HG02759 (cell line): ENCODE data around the gene HBS1L.
"Not testable (repeated sequence)": the region's sequence is repeated elsewhere in the genome, so short reads cannot be mapped to it uniquely, and the experiment has no call there.

Experiments used
- ATAC-seq: cut with Tn5 transposase; IDR thresholded peaks from one replicate; pipeline ENCODE4 v1.9.1; 2021; ENCODE audit warnings: mild to moderate bottlenecking, moderate library complexity; ENCODE audit not compliant: unreplicated experiment

The HBS1L gene

DNA sequence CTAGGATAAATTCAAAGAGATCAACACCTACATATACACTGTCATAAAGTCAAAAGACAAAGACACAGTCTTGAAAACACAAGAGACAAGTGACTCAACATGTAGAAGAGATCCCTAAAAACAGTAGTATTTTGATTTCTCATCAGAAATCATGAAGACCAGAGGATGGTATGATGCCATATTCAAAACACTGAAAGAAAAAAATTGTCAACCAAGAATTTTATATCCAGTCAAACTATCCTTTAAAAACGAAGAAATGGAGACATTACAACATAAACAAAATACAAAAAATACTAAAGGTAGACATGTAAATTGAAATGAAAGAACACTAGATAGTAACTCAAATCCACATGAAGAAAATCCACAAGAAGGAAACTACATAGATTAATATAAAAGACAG, 27.3 kb upstream of the HBS1L start:
- no peak for ATAC-seq

DNA sequence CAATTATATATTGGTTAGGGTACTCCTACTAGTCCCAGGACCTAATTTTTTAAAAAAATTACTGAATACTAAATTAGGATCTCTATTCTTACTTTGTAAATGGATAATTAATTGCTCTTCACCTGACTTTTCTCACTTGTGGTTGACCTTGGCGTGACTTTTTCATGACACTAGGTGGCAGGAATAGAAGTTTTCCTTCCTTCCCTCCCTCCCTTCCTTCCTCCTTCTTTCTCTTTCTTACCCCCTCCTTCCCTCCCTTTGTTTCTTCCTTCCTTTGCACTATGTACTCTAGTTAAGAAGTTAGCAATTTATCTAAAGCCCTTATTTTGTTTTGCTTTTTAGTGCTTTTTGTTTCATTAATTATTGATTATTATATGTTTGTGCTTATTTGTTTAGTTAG, 20.4 kb upstream of the HBS1L start:
- no peak for ATAC-seq

DNA sequence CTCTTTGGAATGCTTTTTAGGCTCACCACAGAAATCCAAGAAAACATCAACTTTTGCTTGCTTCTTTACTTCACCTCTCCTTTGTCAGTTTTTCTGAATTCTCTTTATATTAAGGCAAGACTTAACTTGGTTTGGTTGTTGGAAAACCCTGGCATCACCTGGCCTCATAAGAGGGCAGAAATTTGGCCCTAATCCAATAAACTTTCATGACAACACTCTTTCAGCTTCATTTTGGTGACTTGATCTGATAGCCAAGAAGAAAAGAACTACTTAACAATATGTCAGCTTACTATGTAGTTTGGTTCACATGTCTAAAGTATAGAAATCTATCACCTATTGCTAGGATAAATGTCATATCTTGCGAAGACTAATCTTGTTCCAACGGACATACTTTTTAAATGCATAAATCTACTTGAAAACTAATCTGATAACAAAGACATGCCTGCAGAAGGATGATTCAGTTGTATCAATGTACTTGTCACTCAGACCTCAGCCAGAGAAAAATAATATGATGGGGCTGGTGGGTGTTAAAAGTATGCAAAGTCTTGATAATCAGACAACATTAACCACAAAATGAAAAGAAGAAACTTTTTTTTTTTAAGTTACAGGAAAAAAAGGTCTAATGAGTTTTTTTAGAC, 19.3 kb upstream of the HBS1L start:
- no peak for ATAC-seq

DNA sequence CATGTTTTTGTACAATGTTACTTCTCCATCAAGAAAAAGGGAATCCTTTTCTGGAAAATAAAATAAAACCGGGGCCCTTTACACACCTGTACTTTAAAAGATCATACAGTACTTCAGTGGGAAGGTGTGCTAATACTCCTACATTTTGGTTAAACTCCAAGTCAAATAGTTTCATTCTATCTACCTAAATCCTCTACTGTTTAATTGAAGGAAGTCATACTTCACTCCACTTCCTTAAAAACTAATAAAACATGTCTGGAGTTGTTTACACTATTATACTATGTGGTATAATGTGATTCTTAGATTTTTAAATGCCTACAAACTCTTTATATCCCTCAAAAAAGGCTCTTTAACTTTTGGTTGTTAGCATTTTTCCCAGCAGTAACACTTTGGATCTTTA, 18.6 kb upstream of the HBS1L start:
- no peak for ATAC-seq

DNA sequence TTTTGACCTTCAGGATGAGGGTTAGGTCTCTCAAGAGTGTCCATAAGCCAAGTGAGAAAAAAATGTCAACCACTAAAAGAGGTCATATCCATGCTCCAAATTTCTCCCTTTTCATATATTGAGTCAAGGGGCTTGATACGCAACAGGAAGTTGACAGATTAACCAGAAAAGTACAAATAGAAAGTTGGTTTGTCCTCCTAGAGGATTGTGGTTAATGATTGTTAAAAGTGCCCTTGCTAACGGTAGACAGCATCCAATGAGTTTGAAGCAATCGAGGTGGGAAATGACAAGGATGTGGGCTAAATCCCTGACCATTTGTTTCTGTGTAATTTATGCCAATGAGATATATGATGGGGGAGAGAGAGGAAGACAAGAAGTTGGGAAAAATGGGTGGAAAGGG, 18.1 kb upstream of the HBS1L start:
- ATAC-seq = no peak

DNA sequence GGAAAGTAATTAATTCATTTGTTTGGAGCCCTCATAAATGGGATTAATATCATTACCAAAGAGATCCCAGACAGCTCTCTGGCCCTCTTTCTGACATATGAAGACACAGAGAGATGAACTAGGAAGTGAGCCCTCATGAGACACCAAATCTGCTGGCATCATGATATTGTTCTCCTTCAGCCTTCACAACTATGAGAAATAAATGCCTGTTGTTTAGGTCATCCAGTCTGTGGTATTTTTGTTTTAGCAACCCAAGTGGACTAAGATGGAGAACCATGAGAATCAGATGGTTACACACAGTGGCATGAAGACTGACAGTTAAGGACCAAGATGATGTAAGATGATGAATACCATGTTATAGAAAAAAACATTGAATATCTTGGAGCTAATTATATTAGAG, 16.9 kb upstream of the HBS1L start:
- ATAC-seq = no peak

DNA sequence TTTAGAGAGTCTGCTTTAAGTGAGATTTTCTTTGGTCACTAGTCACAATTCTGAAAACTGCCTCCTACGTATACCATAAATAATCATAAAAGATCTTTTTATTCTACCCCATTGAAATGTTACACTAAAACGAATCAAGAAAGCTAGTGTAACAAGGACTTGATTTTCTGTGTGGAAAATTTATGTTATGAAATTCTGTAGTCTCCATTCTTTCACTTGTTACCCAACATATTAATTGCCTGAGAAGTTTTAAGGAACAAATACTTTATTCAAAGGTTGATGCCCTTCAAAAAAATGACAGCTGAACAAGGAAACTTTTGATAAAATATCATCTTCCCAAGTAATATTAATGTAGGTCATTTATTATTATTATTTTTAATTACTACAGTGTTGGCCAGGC, 13.3 kb upstream of the HBS1L start:
- ATAC-seq = no peak

DNA sequence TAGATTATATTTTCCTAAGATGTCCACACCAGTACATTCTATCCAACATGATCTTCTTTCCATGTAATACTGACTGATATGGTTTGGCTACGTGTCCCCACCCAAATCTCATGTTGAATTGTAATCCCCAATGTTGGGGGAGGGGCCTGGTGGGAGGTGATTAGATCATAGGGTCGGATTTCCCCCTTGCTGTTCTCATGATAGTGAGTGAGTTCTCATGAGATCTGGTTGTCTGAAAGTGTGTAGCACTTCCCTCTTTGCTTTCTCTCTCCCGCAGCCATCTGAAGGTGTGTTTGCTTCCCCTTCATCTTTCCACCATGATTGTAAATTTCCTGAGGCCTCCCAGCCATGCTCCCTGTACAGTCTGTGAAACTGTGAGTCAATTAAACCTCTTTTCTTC, 12.2 kb upstream of the HBS1L start:
- no peak for ATAC-seq

DNA sequence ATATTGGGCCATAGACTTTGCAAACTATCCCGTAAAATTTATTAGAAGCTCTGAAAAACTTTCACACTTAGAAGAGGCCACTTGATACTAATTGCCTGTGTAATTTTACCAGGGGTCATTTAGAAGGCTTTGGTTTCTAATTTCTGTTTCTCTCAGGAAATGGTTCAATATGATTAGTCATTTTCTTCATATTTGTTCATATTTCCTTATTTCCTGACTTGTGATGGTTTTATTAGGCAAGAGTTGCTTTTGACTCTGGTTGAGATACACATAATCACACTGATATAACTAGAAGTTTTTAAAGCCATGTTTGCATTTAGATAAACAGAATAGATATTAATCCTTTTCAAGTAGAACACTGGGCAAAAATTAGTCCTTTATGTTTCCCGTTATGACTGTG, 11.8 kb upstream of the HBS1L start:
- no peak for ATAC-seq

DNA sequence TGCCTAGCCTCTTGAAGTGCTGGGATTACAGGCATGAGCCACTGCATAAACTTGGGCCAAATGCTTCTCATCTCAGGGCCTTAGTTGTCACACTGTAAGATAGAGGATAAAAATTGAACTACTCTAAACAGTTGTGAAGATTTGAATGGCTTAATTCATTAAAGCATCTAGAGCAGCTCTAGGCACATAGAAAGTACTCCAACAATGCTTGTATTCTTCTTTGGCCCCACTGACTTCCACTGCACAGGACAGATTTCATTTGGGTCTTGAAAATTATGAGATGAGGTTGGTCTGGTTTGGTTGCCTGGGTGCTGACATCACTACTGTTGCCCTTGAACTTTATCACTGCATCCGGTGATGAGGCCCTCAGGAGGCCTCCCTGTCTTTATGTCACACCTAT, 10.0 kb upstream of the HBS1L start:
- no peak for ATAC-seq

DNA sequence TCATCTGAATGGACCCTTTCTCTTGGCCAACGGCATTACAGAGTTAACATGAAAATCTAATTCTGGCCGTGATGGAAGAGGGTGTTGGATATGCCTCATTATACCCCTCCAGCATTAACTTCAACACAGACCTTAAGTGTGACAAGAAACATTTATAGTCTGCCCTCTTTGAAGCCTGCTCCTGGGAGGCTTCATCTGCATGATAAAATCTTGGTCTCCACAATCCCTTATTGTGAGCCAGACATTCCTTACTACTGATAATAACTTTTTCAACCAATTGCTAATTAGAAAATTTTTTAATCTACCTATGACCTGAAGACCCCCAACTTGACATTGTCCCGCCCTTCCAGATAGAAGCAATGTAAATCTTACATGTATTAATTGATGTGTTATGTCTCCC, 9.3 kb upstream of the HBS1L start:
- ATAC-seq = no peak

DNA sequence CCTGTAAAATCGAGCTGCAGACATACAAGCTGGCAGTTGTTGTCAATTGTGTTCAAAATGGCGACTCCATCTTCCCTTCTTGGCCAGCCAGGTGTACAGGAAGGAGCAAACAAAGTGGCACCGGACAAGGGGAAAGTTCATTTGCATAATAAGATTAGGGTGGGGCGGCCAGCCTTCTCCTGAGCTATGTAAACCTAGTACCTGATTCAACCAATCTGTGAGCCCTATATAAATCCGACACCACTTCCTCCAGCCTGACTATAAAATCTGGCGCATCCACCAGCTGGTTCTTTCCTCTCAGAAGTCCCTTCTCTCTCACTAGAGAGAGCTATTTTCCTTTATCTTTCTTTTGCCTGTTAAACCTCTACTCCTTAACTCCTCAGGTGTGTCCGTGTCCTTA, 8.1 kb upstream of the HBS1L start:
- ATAC-seq = no peak

DNA sequence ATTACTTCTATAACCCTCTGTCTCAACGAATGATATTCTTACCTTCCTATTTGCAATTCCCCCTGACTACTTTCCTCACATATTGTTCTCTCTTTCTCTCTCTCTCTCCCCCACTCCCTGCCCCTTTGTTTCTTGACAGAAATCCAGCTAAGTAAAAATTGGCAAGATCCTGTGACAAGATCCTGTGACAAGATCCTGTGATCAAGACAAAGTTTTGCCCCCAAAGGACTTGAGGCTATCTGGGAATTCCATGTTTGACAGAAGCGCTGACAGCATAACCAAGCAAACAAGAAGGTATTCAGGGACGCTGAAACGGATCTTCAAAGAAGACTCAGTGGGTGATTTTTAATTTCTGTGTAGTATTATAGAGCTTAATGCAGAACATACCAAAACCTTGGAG, 5.5 kb upstream of the HBS1L start:
- no peak for ATAC-seq

DNA sequence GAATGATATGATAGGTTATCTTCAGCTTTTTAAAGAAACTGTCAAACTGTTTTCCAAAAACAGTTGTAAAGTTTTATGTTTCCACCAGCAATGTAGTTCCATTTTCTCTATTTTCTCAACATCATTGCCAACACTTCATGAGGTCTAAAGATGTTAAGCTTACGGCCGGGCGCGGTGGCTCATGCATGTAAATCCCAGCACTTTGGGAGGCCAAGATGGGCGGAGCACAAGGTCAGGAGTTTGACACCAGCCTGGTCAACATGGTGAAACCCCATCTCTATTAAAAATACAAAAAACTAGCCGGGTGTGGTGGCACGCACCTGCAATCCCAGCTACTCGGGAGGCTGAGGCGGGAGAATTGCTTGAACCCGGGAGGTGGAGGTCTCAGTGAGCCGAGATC, 3.7 kb upstream of the HBS1L start:
- not testable (repeated sequence) for ATAC-seq

DNA sequence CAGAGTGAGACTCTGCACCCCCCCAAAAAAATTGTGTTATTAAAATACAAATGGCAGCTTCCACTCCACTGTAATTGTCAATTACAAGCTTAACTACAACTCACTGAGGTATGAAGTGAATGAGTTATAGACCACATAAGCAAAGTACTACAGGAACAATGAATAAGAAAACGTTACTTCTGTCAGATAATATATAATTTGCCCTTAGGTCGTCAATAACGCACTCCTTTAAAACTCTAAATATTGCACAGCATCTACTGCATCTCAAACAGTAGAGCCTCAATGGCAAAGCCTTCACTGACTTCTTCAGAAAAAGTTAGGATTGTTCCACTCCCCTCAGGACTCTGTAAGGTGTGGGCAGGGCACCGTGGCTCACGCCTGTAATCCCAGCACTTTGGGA, 2.0 kb upstream of the HBS1L start:
- ATAC-seq = no peak

DNA sequence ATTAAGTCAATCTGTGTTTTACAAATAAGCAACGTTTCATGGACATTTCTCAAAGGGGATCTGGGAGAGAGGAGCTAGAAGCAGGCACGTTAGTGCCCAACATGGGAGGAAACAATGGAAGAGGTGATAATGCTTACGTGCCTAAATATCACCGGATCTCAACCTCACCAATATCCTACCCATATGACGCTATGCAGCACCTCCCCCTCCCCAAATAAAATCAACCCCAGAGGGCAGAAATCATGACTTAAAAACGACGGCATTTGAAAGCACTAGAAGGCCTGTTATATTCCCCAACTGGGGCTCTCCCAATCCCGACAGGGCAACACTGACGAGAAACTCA, 425 bp downstream of the HBS1L start:
- ATAC-seq = peak; percentile 3

DNA sequence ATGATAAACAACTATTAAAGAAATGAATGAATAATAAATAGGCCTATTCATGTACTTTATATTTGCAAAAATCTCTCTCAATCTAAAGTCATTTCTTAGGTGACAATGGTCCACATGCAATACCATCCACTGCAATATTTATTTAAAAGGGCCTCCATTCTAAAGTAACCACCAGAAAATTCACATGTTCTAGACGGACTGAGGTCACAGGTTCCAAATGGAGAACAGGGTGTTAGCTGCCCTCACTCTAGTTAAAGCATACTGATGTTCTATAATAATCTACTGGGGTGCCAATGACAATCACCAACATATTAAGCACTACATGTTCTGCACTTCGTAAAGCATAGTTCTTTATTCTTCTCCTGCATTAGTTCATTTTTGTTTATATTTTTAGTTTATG, 1.2 kb downstream of the HBS1L start:
- ATAC-seq = no peak

DNA sequence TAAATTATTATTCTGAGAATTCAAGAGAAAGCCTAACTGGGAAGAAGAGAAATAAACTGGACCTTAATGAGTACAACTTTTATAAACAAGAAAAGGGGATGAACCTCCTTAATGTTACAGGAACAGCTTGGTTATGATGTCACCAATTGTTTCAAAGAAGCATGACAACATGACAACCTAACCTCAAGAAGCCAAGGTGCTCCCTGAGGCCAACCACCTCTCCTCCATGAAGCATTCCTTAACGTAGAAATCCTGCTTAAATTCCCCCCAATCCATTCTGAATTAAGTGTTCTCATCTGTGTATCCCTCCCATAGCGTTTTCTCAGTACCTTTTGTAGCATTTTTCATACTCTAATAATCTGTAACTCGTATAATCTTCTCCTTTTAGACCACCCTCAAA, 1.7 kb downstream of the HBS1L start:
- no peak for ATAC-seq

DNA sequence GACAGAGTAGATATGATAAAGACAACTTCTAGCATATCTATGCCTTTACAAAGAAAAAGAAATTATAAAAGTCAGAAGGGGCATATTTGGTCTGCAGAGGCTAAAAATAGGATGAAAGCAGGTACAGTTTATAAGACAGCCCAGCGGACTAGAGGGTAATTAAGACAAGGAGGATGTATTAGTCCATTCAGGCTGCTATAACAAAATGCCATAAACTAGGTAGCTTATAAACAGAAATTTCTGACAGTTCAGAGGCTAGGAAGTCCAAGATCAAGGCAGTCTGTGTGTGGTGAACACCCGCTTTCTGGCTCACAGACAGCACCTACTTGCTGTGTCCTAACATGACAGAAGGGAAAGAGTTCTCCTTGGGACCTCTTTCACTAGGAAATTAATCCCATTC, 5.7 kb downstream of the HBS1L start:
- ATAC-seq = no peak

DNA sequence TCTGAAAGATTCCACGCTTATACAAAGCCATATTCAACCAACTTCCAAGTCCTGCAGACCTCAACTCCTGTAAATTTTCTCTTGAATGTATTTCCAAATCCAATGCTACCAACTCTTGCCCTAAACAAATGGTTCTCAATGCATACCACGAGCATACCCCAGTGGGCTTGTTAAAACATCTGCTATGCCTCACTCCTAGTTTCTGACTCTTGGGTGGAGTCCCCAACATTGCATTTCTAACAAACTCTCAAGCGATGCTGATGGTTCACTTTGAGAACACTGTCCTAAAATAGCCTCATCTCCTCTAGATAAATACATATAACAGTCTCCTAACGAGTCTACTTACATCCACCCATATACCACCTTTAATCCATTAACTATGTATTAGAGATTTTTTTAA, 7.3 kb downstream of the HBS1L start:
- ATAC-seq = no peak

DNA sequence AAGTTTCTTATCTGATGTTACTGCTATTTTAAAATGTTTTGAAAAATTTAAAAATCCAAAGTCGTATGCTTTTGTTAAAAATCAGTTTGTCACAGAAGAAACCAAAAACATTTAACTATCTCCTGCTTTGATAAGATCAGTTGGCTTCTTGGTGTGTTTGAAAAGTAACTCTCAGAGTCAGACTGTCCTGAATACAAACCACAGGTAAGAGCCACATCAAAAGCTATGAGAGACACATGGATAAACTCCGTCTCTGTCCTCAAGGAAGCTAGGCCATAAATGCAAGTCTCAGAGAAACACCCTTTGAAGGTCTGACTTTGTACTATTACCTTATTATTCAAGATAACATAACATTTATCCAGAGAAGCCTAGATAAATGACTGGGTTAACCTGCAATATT, 7.7 kb downstream of the HBS1L start:
- no peak for ATAC-seq

DNA sequence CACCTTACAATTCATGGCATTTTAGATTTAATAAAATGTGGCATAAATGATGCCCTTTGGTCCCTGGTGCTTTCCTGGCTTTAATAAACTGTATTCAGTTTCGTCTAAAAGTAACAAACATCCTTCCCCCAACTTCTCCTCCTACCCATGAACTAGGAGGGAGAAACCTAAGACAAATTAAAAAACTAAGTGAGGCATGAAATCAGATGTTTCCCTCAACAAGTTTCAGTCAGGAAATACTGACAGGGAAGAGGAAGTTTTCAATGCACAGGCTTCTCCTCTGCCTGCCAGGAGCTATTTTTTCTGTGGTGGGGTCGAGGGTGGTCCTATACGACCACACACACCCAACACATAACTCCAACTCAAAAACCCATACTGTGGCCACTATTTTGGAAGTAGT, 10.0 kb downstream of the HBS1L start:
- no peak for ATAC-seq

DNA sequence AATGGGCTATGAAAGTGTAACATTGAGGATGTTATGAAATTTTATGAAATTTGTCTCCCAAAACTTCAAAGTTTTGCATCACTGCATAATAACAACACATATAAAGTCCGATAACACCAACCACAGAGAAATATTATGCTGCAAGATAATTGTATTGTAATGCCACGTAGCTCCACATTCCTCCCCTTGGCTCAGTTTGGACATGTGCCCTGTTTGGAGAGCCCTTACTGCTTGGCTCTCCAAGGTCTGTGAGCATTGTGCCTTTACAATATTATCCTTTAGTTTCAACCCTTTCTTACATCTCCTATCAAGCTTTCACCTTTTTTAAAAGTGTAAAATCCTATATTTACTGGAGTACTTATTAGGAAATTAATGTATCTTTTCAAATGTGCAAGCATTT, 10.8 kb downstream of the HBS1L start:
- no peak for ATAC-seq

DNA sequence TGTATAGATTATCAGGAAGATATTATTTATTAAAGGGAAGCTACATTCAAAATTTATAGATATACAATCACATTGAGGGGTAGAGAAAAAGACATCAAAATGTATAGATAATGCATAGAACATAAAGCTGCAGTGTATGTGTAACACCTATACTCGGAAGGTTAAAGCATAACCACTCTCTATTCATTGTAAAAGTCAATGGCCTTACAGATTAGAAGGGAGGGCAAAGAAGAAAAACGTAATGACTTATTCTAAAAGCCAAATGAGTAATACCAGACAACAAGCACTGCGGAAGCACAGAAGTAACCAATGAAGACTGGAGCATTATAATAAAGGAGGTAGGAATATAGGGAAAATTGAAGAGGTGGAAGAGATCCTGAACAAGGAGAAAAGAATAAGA, 11.3 kb downstream of the HBS1L start:
- no peak for ATAC-seq
